Progenitor cell of endocrine pancreas (in vitro differentiated cells): ENCODE data around the gene RBMS2. TPM values are rescaled to one million over a fixed set of nuclear protein-coding genes. Genes with fewer than 3 reads are reported as not detected.

ENCODE experiments used
- DNase-seq: peaks from one replicate; pipeline ENCODE4 v3.0.0; 2021; ENCODE audit warnings: low spot score; ENCODE audit not compliant: unreplicated experiment
- H3K27ac Mint-ChIP-seq: 2 replicates; pipeline ENCODE4 v1.8.0; 2021; ENCODE audit warnings: mild to moderate bottlenecking, moderate library complexity, mixed read lengths
- H3K27me3 Mint-ChIP-seq: 2 replicates; pipeline ENCODE4 v1.8.0; 2021; ENCODE audit warnings: mixed read lengths
- H3K36me3 Mint-ChIP-seq: 2 replicates; pipeline ENCODE4 v1.8.0; 2022; ENCODE audit warnings: mixed read lengths; ENCODE audit not compliant: insufficient read depth
- H3K4me1 Mint-ChIP-seq: 2 replicates; pipeline ENCODE4 v1.8.0; 2021; ENCODE audit warnings: low read depth, mixed read lengths
- H3K4me3 Mint-ChIP-seq: 2 replicates; pipeline ENCODE4 v1.8.0; 2021; ENCODE audit warnings: low read depth, mild to moderate bottlenecking, moderate library complexity, mixed read lengths
- H3K9me3 Mint-ChIP-seq: 2 replicates; pipeline ENCODE4 v1.8.0; 2021; ENCODE audit warnings: low read depth, mixed read lengths
- CTCF ChIP-seq: fragments of 200-600 bp; sonication (generic); IDR thresholded peaks from one replicate; pipeline ENCODE4 v1.5.0; 2021; ENCODE audit warnings: antibody characterized with exemption, mild to moderate bottlenecking; ENCODE audit not compliant: unreplicated experiment
- total RNA-seq: library from RNA; stranded (reverse); gene quantifications from 2 replicates; pipeline ENCODE4 v1.2.1, GENCODE V29; 2021

Gene RBMS2
- total RNA-seq, 1 donor from 2014 or later = 65.9 TPM

GRCh38 chr12:56628671-56629458 is 107.2 kb downstream of the RBMS2 start:
- peak overlapping the region; percentile 92 for H3K4me3 Mint-ChIP-seq
- no peak for TF ChIP-seq CTCF
- DNase-seq = no peak
- peak overlapping the region; percentile 96 for H3K27ac Mint-ChIP-seq
- H3K27me3 Mint-ChIP-seq = no peaks in the 10 kb centered on the region
- H3K9me3 Mint-ChIP-seq = no peaks in the 10 kb centered on the region
- H3K4me1 Mint-ChIP-seq = peaks cover 45% of the 10 kb centered on the region
- H3K36me3 Mint-ChIP-seq = peaks cover 2% of the 10 kb centered on the region

GRCh38 chr12:56629459-56630179 is 108.0 kb downstream of the RBMS2 start:
- TF ChIP-seq CTCF = no peak
- DNase-seq = peak; percentile 15
- H3K36me3 Mint-ChIP-seq = peaks cover 1% of the 10 kb centered on the region
- peaks cover 43% of the 10 kb centered on the region for H3K4me1 Mint-ChIP-seq
- H3K4me3 Mint-ChIP-seq = peak overlapping the region; percentile 92
- H3K27me3 Mint-ChIP-seq = no peaks in the 10 kb centered on the region
- H3K27ac Mint-ChIP-seq = peak overlapping the region; percentile 96
- no peaks in the 10 kb centered on the region for H3K9me3 Mint-ChIP-seq

- Mint-ChIP-seq H3K36me3 (peaks cover 1% of the 10 kb centered on the region), H3K4me3 (peak within 1 kb of the TSS; percentile 92), H3K4me1 (peaks cover 45% of the 10 kb centered on the region), H3K9me3 (no peaks in the 10 kb centered on the region), H3K27ac (peak within 1 kb of the TSS; percentile 96), H3K27me3 (no peaks in the 10 kb centered on the region)
- DNase-seq = peak; percentile 72
- TF ChIP-seq CTCF = no peak
Observed at GRCh38 chr12:56630180-56630632, 108.6 kb downstream of the RBMS2 start, which contains the start of gene BAZ2A. Gene BAZ2A (minus strand): TSS chr12:56630326. CDS start chr12:56617530, 12,796 bp downstream.

GRCh38 chr12:56631790-56632700 is 110.4 kb downstream of the RBMS2 start:
- Mint-ChIP-seq H3K36me3 (no peaks in the 10 kb centered on the region), H3K27me3 (no peaks in the 10 kb centered on the region), H3K4me1 (peaks cover 59% of the 10 kb centered on the region), H3K9me3 (no peaks in the 10 kb centered on the region), H3K4me3 (peak overlapping the region; percentile 84), H3K27ac (peak overlapping the region; percentile 77)
- peak; percentile 25 for DNase-seq
- no peak for TF ChIP-seq CTCF
